AG04450 (cell line): Measurements from ENCODE around the gene STAMBPL1. TPM values are rescaled to one million over a fixed set of nuclear protein-coding genes. Genes with fewer than 3 reads are reported as not detected.

Experiments used
- CTCF ChIA-PET: fragments of 300-600, 350-600 bp; formaldehyde crosslinking; extraction: SDS; loops from one replicate; lab custom pipeline; 2022; ENCODE audit warnings: antibody characterized with exemption, inconsistent platforms; lab: Charles Lee
- POLR2A ChIA-PET: fragments of 350-600 bp; formaldehyde crosslinking; extraction: SDS; loops from one replicate; lab custom pipeline; 2021; ENCODE audit warnings: antibody characterized with exemption, inconsistent platforms; lab: Yijun Ruan, JAX
- DNase-seq: peaks from one replicate; pipeline ENCODE4 v3.0.0-alpha.2; 2011; ENCODE audit warnings: low read depth, low spot score
- H3K27ac ChIP-seq: one replicate; pipeline ENCODE4 v1.5.1; 2012; ENCODE audit warnings: low read depth, low read length, control low read depth
- H3K27me3 ChIP-seq: one replicate; pipeline ENCODE4 v1.6.0; 2012; ENCODE audit warnings: low read length; ENCODE audit not compliant: control insufficient read depth, insufficient read depth
- H3K4me3 ChIP-seq: 2 replicates; pipeline ENCODE4 v1.5.1; 2011; ENCODE audit warnings: mild to moderate bottlenecking, low read depth, low read length, control low read depth
- H3K9me3 ChIP-seq: 2 replicates; pipeline ENCODE4 v1.5.1; 2012; ENCODE audit warnings: low read length; ENCODE audit not compliant: control insufficient read depth, insufficient read depth
- polyA plus RNA-seq: library from polyadenylated mRNA; depleted of rRNA; stranded (reverse); fragments of >200 nt; gene quantifications from 2 replicates; pipeline ENCODE4 v1.2.3, GENCODE V29; 2011
- TF ChIP-seq, protein P1 (sequence below): IDR thresholded peaks from 2 replicates; pipeline ENCODE4 v1.5.1; 2011; ENCODE audit warnings: low read depth, low read length, control low read depth, inconsistent platforms

The STAMBPL1 gene
- polyA plus RNA-seq, 1 experiment: 50.3 TPM

DNA sequence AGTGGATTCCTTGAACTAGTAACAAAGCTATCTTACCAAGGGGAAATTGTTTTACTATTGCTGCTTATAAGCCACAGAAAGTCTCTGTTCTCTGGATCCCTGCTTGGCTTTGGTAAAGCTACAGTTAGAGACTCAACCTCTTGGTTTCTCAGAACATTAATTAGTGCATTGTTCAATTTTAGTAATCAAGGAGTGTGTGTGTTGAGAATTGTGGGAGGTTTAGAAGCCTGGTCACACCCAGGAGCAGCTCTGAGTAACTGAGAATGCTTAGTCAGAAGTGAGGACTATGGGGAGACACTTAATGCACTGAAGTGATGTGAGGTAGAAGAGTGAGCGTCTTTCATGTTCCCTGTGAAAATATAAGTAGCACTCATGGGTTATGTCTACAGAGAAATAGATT, 80.8 kb downstream of the STAMBPL1 start:
- ChIA-PET POLR2A (no interaction called here), CTCF (interaction anchor here (1.8 kb wide), 1 partner anchor 26 kb away, joined by 8 read pairs; no protein-coding TSS in a partner anchor)
- H3K27me3 ChIP-seq: no peaks in the 10 kb centered on the region
- TF ChIP-seq, protein P1, sequence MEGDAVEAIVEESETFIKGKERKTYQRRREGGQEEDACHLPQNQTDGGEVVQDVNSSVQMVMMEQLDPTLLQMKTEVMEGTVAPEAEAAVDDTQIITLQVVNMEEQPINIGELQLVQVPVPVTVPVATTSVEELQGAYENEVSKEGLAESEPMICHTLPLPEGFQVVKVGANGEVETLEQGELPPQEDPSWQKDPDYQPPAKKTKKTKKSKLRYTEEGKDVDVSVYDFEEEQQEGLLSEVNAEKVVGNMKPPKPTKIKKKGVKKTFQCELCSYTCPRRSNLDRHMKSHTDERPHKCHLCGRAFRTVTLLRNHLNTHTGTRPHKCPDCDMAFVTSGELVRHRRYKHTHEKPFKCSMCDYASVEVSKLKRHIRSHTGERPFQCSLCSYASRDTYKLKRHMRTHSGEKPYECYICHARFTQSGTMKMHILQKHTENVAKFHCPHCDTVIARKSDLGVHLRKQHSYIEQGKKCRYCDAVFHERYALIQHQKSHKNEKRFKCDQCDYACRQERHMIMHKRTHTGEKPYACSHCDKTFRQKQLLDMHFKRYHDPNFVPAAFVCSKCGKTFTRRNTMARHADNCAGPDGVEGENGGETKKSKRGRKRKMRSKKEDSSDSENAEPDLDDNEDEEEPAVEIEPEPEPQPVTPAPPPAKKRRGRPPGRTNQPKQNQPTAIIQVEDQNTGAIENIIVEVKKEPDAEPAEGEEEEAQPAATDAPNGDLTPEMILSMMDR: no peak
- no peaks in the 10 kb centered on the region for H3K9me3 ChIP-seq
- H3K27ac ChIP-seq: no peak overlapping the region
- no peak for DNase-seq
- no peak overlapping the region for H3K4me3 ChIP-seq

GRCh38 chr10:88961266-88961665, 81.2 kb downstream of the STAMBPL1 start:
- Histone ChIP-seq H3K9me3 (no peaks in the 10 kb centered on the region), H3K27ac (no peak overlapping the region), H3K4me3 (no peak overlapping the region), H3K27me3 (no peaks in the 10 kb centered on the region)
- CTCF ChIA-PET: interaction anchor here (1.8 kb wide), 1 partner anchor 26 kb away, joined by 8 read pairs; no protein-coding TSS in a partner anchor
- TF ChIP-seq, protein P1: no peak
- no peak for DNase-seq
- POLR2A ChIA-PET: no interaction called here

- TF ChIP-seq, protein P1: no peak
- no peak overlapping the region for H3K27ac ChIP-seq
- H3K9me3 ChIP-seq: no peaks in the 10 kb centered on the region
- H3K4me3 ChIP-seq: no peak overlapping the region
- DNase-seq: no peak
- POLR2A ChIA-PET: no interaction called here
- CTCF ChIA-PET: interaction anchor here (1.5 kb wide), 1 partner anchor 25 kb away, joined by 5 read pairs; no protein-coding TSS in a partner anchor
- H3K27me3 ChIP-seq: no peaks in the 10 kb centered on the region
These were observed 82.3 kb downstream of the STAMBPL1 start for GRCh38 chr10:88962336-88962735.

DNA sequence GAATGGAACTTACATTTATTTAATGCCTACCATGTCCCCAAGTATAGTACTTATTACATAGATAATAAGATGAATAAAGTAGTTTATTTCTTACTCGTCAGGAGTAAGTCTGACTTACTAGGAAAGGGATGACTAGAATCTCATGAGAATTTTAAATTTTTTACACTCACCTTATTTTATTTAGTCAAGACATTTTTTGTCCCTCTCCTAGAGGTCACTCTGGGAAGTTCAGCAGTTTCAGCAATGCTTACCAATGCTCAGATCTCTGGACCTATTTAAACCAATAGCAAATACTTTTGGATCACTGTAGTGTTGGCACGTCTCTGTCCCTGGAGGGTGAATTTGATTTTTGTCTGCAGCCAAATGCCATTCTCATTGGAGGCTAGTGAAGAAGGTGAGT, 83.3 kb downstream of the STAMBPL1 start:
- DNase-seq: no peak
- Histone ChIP-seq H3K4me3 (no peak overlapping the region), H3K9me3 (no peaks in the 10 kb centered on the region), H3K27ac (no peak overlapping the region), H3K27me3 (no peaks in the 10 kb centered on the region)
- CTCF ChIA-PET: interaction anchor here (1.2 to 1.5 kb wide), 2 partner anchors 24 to 31 kb away, joined by 3 to 5 read pairs; no protein-coding TSS in a partner anchor
- POLR2A ChIA-PET: no interaction called here
- TF ChIP-seq, protein P1: 0 out of 2 replicates have a peak, but pooled peaks have one; percentile 13

DNA sequence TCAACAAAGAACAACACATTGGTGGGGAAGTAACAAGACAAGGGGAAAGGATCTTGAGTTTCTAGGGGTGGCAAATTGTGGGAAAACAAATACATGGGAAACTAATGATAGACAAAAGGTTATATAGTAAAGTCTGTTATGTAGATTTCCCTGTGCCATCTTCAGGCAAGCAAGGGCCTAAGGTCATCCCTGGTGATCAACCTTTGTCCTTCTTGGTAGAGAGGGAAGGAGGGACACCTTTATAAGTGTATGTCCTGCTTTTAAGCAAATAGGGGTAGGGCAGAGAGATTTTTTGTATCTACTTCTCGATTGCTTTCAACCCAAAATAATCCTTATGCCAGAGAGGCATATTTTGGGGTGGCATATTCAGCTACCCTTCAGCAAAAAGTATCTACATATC, 84.3 kb downstream of the STAMBPL1 start:
- POLR2A ChIA-PET: interaction anchor here (0.6 kb wide), 1 partner anchor 18 kb away, joined by 3 read pairs; no protein-coding TSS in a partner anchor
- H3K27me3 ChIP-seq: no peaks in the 10 kb centered on the region
- no peak overlapping the region for H3K27ac ChIP-seq
- CTCF ChIA-PET: interaction anchor here (1.3 to 1.6 kb wide), 3 partner anchors 23 to 32 kb away, joined by 4 to 7 read pairs (median 4); no protein-coding TSS in a partner anchor
- H3K4me3 ChIP-seq: no peak overlapping the region
- TF ChIP-seq, protein P1: no peak
- DNase-seq: no peak
- H3K9me3 ChIP-seq: no peaks in the 10 kb centered on the region
